Activated CD8-positive, alpha-beta T cell treated with anti-CD3 and anti-CD28 coated beads, Interleukin-2, amount 10 ng/mL, durations not matched to agents 7 days and 5 days (primary cell): Measurements from ENCODE around the gene NBPF3. TPM values are rescaled to one million over a fixed set of nuclear protein-coding genes. Genes with fewer than 3 reads are reported as not detected.
"Not testable (repeated sequence)": the region's sequence is repeated elsewhere in the genome, so short reads cannot be mapped to it uniquely, and the experiment has no call there.

Experiments used
- ATAC-seq: fragments of 150-1000 bp; cut with Tn5 transposase; one replicate; pipeline ENCODE4 v1.10.0; 2021; ENCODE audit warnings: moderate library complexity
- CTCF ChIA-PET: fragments of 350-600 bp; sonication (Branson Sonifier 250); formaldehyde crosslinking; loops from one replicate; lab custom pipeline; 2021; ENCODE audit warnings: antibody characterized with exemption; lab: Charles Lee
- POLR2A ChIA-PET: fragments of 350-600 bp; sonication (Branson Sonifier 250); formaldehyde crosslinking; loops from one replicate; lab custom pipeline; 2021; ENCODE audit warnings: antibody characterized with exemption; lab: Charles Lee
- DNase-seq: peaks from one replicate; pipeline ENCODE4 v3.0.0-alpha.2; 2020
- H3K27ac Mint-ChIP-seq: one replicate; pipeline ENCODE4 v1.8.0; 2021; ENCODE audit warnings: mild to moderate bottlenecking, mixed read lengths
- H3K27me3 Mint-ChIP-seq: one replicate; pipeline ENCODE4 v1.8.0; 2021; ENCODE audit warnings: low read depth, mixed read lengths
- H3K36me3 Mint-ChIP-seq: one replicate; pipeline ENCODE4 v1.8.0; 2021; ENCODE audit warnings: low read depth, mixed read lengths
- H3K4me1 Mint-ChIP-seq: one replicate; pipeline ENCODE4 v1.8.0; 2021; ENCODE audit warnings: low read depth, mixed read lengths
- H3K4me3 Mint-ChIP-seq: one replicate; pipeline ENCODE4 v1.8.0; 2021; ENCODE audit warnings: mild to moderate bottlenecking, mixed read lengths
- H3K9me3 Mint-ChIP-seq: one replicate; pipeline ENCODE4 v1.8.0; 2022; ENCODE audit warnings: mixed read lengths; ENCODE audit not compliant: insufficient read depth
- total RNA-seq, 2 experiments: library from RNA; stranded (reverse); gene quantifications; one replicate each; pipeline ENCODE4 v1.2.3, GENCODE V29; 2021

The NBPF3 gene
- total RNA-seq, 2 experiments from 2014 or later = 5.1 to 5.7 TPM

DNA sequence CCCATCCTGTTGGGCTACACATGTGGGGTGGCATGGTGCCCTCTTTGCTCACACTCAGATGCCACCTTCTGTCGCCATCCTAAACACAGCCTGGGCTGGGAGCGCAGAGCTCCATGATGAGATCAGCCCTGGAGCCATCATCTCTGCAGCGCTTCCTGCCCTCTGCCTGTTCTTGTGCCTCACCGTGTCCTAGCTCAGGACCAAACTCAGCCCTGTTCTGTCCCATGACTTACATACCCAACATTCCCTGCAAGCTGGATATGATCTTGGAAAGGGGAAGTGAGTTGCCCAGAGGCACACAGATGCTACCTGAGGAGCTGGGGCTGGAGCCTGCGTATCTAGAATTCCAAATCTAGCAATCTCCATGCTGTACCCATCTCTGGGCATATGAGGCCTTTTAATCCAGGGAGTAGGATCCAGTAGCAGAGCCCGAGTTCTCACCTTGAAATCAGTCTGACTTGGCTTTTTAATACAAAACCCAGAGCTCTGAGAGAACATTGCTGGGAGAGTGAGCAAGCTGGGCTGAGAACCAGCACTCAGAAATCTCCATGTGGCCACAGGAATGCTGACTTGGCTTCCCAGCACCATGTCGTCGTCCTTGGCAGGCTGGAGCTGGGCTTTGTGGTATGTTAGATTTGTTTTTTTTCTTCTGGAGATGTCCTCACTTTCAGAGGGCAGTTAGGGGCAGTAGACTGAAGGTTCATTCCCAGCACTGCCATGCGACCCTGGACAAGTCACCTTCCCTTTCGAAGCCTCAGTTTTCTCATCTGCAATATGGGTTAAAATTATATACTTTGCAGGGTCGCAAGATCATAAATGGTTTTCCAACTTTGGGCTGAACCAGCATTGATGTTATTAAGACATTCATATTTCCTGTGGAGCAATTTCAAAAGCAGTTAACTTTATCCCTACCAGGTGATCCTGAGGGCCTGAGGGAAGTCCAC is 71.9 kb downstream of the NBPF3 start:
- H3K4me3 Mint-ChIP-seq = no peak overlapping the region
- POLR2A ChIA-PET = no interaction called here
- no peak overlapping the region for H3K27ac Mint-ChIP-seq
- H3K4me1 Mint-ChIP-seq = peaks cover 4% of the 10 kb centered on the region
- CTCF ChIA-PET = interaction anchor here (1.1 to 1.8 kb wide), 2 partner anchors 20 to 141 kb away, joined by 3 to 4 read pairs; no protein-coding TSS in a partner anchor
- no peaks in the 10 kb centered on the region for H3K9me3 Mint-ChIP-seq
- ATAC-seq (no peak), DNase-seq (no peak)
- no peaks in the 10 kb centered on the region for H3K36me3 Mint-ChIP-seq
- H3K27me3 Mint-ChIP-seq = peaks cover 40% of the 10 kb centered on the region

DNA sequence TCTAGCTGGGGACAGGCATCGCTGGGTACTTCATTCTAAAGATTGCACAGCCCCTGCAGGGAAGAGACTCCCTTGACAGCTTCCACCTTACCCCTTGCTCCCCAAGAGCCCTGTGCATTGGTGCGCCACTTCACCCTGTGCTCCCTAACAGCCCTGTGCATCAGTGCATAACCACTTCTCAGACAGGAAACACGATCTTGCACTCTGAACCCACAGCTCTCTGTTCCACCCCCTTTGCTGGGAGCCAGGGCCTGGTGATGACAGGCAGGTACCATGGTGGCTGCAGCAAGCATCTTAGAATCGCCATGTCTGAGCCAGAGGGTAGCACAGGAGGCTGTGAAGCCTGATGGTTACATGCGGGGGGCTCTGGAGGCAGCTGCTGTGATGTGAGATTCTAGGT is 74.3 kb downstream of the NBPF3 start:
- Mint-ChIP-seq H3K4me3 (no peak overlapping the region), H3K27ac (no peak overlapping the region), H3K9me3 (no peaks in the 10 kb centered on the region), H3K27me3 (peaks cover 27% of the 10 kb centered on the region), H3K4me1 (no peaks in the 10 kb centered on the region), H3K36me3 (no peaks in the 10 kb centered on the region)
- ChIA-PET CTCF (interaction anchor here (1.5 kb wide), 1 partner anchor 144 kb away, joined by 4 read pairs; no protein-coding TSS in a partner anchor), POLR2A (interaction anchor here (1.1 kb wide), 1 partner anchor 144 kb away, joined by 3 read pairs; no protein-coding TSS in a partner anchor)
- ATAC-seq = no peak
- no peak for DNase-seq

DNA sequence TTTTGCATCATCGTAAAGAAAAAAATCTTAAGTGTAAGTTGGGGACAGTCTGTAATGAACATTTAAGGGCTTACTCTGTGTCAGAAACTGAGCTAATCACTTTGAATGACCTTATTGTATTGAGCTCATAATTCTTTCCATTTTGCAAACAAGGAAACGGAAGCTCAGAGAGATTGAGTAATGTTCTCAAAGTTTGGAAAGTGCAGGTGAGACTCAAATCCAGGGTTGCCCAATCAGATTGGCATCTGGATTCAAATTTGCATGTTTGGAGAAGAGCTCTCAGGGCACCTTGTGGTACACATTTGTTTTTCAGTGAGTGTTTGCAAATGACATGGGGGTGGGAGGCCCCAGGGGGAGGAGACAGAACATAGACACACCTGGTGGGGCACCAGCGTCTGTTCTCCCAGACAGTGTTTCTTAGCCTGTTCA is 77.2 kb downstream of the NBPF3 start:
- ChIA-PET CTCF (no interaction called here), POLR2A (no interaction called here)
- no peak overlapping the region for H3K27ac Mint-ChIP-seq
- DNase-seq (no peak), ATAC-seq (no peak)
- H3K4me3 Mint-ChIP-seq = no peak overlapping the region
- H3K36me3 Mint-ChIP-seq = no peaks in the 10 kb centered on the region
- no peaks in the 10 kb centered on the region for H3K9me3 Mint-ChIP-seq
- peaks cover 8% of the 10 kb centered on the region for H3K27me3 Mint-ChIP-seq
- H3K4me1 Mint-ChIP-seq = no peaks in the 10 kb centered on the region

DNA sequence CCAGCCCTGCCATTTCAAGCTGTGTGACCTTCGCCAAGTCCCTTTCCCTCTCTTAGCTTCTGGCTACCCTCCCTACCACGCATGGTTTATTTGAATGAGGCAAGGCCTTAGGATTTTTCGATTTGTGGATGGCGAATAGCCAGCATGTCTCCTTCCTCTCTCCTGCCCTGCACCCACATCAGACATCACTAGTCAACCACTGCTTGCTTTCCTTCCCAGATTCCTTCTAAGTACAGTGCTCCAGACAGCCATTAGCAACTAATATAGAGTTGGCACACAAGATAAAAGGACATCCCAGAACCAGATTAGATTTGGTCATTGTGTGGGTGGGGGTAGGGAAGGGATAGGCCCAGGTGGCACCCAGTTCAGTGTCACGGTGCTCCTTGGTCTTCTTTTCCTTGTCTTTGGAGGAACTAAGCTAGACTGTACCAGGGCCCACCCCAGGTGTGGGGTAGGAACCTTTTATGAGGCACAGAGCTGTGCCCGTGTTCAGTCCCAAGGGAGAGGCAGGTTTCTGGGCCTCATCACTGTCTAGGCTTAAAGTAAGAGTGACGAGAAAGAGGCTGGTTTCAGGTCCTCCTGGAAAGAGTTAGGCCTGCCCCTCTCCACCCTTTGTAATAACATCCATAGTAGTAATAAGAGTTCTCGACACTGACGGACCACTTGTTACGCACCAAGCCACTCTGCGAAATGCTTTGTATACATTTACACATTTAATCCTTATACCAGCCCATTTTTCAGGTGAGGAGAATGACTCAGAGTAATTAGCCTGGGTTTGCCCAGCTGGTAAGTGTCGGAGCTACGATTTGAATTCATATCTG is 77.9 kb downstream of the NBPF3 start:
- ChIA-PET POLR2A (no interaction called here), CTCF (interaction anchor here (0.6 to 1.6 kb wide), 2 partner anchors 9 to 656 kb away, joined by 3 to 5 read pairs; partner anchors contain the start of gene ALPL)
- H3K4me1 Mint-ChIP-seq = no peaks in the 10 kb centered on the region
- no peak for ATAC-seq
- H3K27ac Mint-ChIP-seq = no peak overlapping the region
- H3K36me3 Mint-ChIP-seq = no peaks in the 10 kb centered on the region
- H3K27me3 Mint-ChIP-seq = peaks cover 5% of the 10 kb centered on the region
- H3K4me3 Mint-ChIP-seq = no peak overlapping the region
- no peaks in the 10 kb centered on the region for H3K9me3 Mint-ChIP-seq
- no peak for DNase-seq

DNA sequence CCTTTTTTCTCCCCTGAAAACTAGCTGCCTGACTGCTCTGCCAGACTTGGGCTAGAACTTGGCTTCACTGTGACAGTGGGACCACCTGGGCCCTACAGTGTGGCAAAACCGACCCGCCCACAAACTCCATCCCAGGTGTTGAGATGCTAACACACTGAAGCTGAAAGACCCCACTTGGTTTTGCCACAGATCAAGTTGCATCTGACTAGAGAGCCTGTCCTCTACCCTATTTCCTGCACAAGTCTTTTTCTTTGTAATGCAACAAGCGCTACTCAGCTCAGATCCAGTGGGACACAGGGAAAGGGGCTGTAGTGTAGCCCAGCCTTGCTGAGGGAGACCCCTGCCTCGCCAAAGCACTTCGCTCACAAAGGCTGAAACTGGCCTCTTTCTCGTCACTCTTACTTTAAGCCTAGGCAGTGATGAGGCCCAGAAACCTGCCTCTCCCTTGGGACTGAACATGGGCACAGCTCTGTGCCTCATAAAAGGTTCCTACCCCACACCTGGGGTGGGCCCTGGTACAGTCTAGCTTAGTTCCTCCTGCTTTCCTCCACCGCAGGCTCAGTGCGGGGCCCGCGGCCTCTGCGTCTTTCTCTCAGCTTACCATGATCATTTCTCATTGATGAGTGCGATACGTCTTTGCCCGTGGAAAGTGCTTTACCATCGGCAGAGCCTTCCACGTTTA is 79.0 kb downstream of the NBPF3 start:
- Mint-ChIP-seq H3K9me3 (no peaks in the 10 kb centered on the region), H3K4me1 (no peaks in the 10 kb centered on the region), H3K27ac (no peak overlapping the region), H3K27me3 (peaks cover 5% of the 10 kb centered on the region), H3K4me3 (no peak overlapping the region), H3K36me3 (no peaks in the 10 kb centered on the region)
- CTCF ChIA-PET = interaction anchor here (1.6 kb wide), 1 partner anchor 10 kb away, joined by 5 read pairs; the partner anchor contains the start of gene ALPL
- DNase-seq (no peak), ATAC-seq (no peak)
- POLR2A ChIA-PET = no interaction called here

DNA sequence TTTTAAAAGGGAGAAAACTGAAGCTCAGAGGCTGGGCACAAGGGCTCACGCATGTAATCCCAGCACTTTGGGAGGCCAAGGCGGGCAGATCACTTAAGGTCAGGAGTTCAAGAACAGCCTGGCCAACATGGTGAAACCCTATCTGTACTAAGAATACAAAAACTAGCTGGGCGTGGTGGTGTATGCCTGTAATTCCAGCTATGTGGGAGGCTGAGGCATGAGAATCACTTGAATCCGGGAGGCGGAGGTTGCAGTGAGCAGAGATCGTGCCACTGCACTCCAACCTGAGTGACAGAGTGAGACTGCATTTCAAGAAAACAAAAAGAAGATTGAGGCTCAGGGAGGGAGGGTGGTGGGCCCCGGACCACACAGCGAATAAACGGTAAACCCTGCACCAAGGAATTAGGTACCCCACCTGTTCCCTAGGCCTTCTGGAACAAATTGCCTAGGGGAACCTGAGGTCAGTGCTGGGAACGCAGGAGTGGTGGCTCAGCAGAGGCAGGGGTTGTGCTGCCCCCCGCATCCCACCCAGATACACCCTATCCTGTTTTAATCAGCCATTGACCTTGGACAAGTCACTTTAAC is 79.6 kb downstream of the NBPF3 start:
- H3K36me3 Mint-ChIP-seq, H3K4me1 Mint-ChIP-seq, DNase-seq, POLR2A ChIA-PET, H3K27ac Mint-ChIP-seq, H3K9me3 Mint-ChIP-seq, H3K27me3 Mint-ChIP-seq, ATAC-seq, H3K4me3 Mint-ChIP-seq, CTCF ChIA-PET: not testable (repeated sequence)

DNA sequence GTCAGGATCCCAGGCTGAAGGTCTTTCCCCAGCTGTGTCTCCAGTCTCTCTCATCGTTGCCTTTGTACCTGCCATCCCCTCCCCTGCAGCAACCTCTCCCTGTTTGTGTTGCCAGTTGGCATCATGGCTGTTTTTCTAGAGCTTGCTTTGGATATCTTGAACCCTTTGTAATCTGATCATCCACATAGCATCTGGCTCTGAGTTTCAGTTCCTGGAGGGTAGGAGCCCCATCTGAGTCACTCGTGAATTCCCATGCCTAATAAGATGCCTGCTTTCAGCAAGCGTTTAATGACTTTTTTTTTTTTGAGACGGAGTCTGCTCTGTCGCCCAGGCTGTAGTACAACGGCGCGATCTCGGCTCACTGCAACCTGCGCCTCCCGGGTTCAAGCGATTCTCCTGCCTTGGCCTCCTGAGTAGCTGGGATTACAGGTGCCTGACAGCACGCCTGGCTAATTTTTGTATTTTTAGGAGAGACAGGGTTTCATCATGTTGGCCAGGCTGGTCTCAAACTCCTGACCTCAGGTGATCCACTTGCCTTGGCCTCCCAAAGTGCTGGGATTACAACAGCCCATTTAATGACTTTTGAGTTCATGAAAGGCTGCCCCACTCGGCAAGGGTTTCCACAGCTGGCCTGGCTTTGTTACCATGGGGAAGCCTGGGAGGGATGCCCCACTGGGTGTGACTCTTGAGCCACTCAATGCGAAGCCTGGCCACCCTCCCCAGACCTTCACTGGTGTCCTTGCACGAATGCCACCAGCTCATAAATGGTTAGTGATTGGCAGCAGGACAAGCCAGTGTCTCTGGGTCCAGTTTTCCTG is 81.2 kb downstream of the NBPF3 start:
- ATAC-seq = no peak
- ChIA-PET POLR2A (no interaction called here), CTCF (interaction anchor here (0.7 kb wide), 1 partner anchor 14 kb away, joined by 4 read pairs; no protein-coding TSS in a partner anchor)
- no peaks in the 10 kb centered on the region for H3K36me3 Mint-ChIP-seq
- H3K9me3 Mint-ChIP-seq = no peaks in the 10 kb centered on the region
- DNase-seq = no peak
- peaks cover 7% of the 10 kb centered on the region for H3K27me3 Mint-ChIP-seq
- no peak overlapping the region for H3K4me3 Mint-ChIP-seq
- no peak overlapping the region for H3K27ac Mint-ChIP-seq
- H3K4me1 Mint-ChIP-seq = no peaks in the 10 kb centered on the region

DNA sequence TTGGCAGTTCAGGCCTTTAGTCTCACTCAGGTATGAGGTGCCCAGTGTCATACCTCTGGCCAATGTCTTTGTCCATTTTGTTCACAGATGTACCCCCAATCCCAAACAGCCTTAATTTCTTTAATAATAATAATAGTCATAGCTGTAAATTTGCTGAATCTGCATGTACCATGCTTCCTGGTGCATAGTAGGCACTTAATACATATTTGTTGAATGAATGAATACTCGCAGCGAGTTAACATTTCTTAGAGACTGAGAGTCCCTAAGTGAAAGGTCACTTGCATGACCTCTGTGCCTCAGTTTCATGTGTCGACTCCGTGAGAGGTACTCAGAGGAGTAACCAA is 81.8 kb downstream of the NBPF3 start:
- no peaks in the 10 kb centered on the region for H3K9me3 Mint-ChIP-seq
- H3K27ac Mint-ChIP-seq = no peak overlapping the region
- DNase-seq = no peak
- CTCF ChIA-PET = no interaction called here
- POLR2A ChIA-PET = no interaction called here
- peaks cover 2% of the 10 kb centered on the region for H3K4me1 Mint-ChIP-seq
- peaks cover 2% of the 10 kb centered on the region for H3K27me3 Mint-ChIP-seq
- H3K4me3 Mint-ChIP-seq = no peak overlapping the region
- ATAC-seq = no peak
- no peaks in the 10 kb centered on the region for H3K36me3 Mint-ChIP-seq

DNA sequence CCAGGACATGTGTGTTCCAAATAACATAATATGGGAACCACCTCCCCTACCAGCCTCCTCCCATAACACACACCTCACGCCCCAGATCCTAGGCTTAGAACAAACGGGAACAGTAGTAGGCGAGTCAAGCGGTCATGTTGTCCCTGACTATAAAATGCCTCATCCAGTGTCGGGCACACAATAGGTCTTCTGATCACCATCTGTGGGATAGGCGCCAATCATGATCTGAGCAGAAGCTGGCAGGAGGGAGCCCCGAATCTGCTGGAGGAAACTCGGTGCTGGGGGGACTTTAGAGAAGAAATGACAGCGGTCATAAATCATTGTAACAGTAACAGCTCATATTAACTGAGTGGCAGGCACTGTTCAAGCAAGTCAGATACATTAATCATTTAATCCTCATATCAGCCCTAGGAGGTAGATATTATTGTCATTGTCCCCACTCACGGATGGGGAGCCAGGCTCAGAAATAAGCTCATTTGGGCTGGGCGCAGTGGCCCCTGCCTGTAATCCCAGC is 82.6 kb downstream of the NBPF3 start:
- ATAC-seq (no peak), DNase-seq (no peak)
- no peak overlapping the region for H3K4me3 Mint-ChIP-seq
- no peaks in the 10 kb centered on the region for H3K36me3 Mint-ChIP-seq
- H3K27me3 Mint-ChIP-seq = peaks cover 2% of the 10 kb centered on the region
- ChIA-PET CTCF (interaction anchor here (0.7 to 1.1 kb wide), 2 partner anchors 13 kb away, joined by 3 read pairs; partner anchors contain the start of gene ALPL), POLR2A (no interaction called here)
- no peak overlapping the region for H3K27ac Mint-ChIP-seq
- no peaks in the 10 kb centered on the region for H3K9me3 Mint-ChIP-seq
- peaks cover 3% of the 10 kb centered on the region for H3K4me1 Mint-ChIP-seq

DNA sequence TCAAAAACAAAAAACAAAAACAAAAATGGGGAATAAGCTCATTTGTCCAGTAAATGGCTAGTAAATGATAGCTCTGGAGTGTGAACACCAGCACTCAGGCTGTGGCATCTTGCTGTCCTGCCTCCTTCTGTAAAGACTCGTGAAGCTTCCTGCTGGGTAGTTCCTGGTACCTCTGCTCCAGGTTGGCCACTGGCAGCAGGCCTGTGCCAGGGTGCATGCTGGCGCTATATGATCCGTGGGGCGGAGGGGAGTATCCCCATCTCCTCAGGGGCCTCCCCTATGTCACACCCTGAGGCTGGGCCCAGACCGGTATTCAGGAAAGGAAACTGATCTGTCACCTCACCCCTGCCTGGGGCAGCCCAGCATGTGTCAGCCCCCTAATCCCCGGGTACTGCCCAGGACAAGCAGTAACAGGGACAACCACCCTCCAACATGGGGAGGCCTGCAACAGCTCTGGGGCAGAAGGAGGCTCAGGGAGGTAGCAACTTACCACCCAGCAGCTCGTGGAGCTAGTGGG is 83.4 kb downstream of the NBPF3 start:
- H3K36me3 Mint-ChIP-seq = no peaks in the 10 kb centered on the region

More for the DNA sequence above, 83.4 kb downstream of the NBPF3 start:
- Mint-ChIP-seq H3K9me3 (no peaks in the 10 kb centered on the region), H3K27me3 (peaks cover 2% of the 10 kb centered on the region), H3K27ac (no peak overlapping the region), H3K4me1 (peaks cover 3% of the 10 kb centered on the region), H3K4me3 (no peak overlapping the region)
- ChIA-PET CTCF (interaction anchor here (0.7 to 1.1 kb wide), 2 partner anchors 12 to 14 kb away, joined by 3 read pairs; partner anchors contain the start of gene ALPL), POLR2A (interaction anchor here (0.7 kb wide), 1 partner anchor 24 kb away, joined by 3 read pairs; no protein-coding TSS in a partner anchor)
- ATAC-seq (no peak), DNase-seq (no peak)
